DOHH2 (cell line): ENCODE data around the gene TMEM72.

Source experiments
- EZH2phosphoT487 ChIP-seq: fragments of 200-600 bp; sonication (generic); IDR thresholded peaks from 2 replicates; pipeline ENCODE4 v1.6.1; 2017; ENCODE audit warnings: borderline replicate concordance, mild to moderate bottlenecking, antibody characterized with exemption, low read length, moderate library complexity, mixed read lengths
- TF ChIP-seq, protein P1 (sequence below): fragments of 200-600 bp; sonication (generic); IDR thresholded peaks from one replicate; pipeline ENCODE4 v1.5.1; 2014; ENCODE audit warnings: antibody characterized with exemption, mild to moderate bottlenecking, low read depth, low read length; ENCODE audit not compliant: poor library complexity, severe bottlenecking

DNA sequence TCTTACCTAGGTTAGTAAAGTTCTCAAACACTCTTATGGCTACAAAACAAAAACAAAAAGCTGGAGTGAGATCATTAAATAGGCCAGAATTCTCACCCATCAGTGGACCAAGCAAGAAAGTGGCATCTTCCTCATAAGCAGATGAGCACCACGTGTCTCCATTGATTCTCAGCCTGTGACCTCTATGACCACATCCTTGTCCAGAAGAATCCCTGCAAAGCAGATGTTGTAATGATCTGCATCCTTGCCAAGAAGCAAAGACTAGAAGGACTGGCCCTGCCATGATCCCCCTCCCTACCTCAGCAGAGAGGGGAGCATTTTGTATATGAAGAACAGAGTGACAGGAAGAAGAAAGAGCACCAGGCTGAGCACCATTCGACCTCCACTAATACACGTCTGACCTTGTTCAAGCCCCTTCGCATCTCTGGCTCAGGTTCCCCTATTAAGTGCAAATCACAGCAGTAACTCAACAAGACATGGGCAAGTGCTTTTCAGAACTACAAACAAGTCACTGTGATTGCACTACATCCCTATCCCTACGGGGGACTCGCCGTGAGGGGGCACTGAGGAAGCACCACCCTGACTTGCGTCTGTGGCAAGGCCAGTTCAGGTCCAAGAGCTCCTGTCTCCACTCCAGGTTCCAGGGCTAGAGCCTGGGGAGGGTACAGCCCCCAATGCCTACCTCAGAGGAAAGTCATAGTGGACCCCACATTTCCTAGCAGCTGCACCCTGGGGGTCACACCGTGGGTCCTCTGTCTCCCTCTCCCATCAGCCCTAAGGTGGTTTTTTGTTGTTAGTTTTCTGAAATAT is 26.3 kb downstream of the TMEM72 start:
- TF ChIP-seq, protein P1, sequence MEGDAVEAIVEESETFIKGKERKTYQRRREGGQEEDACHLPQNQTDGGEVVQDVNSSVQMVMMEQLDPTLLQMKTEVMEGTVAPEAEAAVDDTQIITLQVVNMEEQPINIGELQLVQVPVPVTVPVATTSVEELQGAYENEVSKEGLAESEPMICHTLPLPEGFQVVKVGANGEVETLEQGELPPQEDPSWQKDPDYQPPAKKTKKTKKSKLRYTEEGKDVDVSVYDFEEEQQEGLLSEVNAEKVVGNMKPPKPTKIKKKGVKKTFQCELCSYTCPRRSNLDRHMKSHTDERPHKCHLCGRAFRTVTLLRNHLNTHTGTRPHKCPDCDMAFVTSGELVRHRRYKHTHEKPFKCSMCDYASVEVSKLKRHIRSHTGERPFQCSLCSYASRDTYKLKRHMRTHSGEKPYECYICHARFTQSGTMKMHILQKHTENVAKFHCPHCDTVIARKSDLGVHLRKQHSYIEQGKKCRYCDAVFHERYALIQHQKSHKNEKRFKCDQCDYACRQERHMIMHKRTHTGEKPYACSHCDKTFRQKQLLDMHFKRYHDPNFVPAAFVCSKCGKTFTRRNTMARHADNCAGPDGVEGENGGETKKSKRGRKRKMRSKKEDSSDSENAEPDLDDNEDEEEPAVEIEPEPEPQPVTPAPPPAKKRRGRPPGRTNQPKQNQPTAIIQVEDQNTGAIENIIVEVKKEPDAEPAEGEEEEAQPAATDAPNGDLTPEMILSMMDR, result no peak
- TF ChIP-seq EZH2phosphoT487, result no peak
